CD4-positive, CD25-positive, alpha-beta regulatory T cell (primary cell): ENCODE measurements around the gene TMEM179. TPM values are rescaled to one million over a fixed set of nuclear protein-coding genes. Genes with fewer than 3 reads are reported as not detected.
A peak's percentile ranks its signal among the peaks of the same experiment; 100 is the strongest.
"Not testable (repeated sequence)": the region's sequence is repeated elsewhere in the genome, so short reads cannot be mapped to it uniquely, and the experiment has no call there.

ENCODE experiments used
- ATAC-seq, 2 donors: fragments of 150-1000 bp; cut with Tn5 transposase; one replicate each; pipeline ENCODE4 v1.10.0; 2021; ENCODE audit warnings: low read depth in 2 of 2, moderate number of reproducible peaks in 2 of 2, moderate library complexity in 1 of 2
- DNase-seq, 3 donors: peaks; one replicate each; pipeline versions ENCODE4 v3.0.0 to v3.0.0-alpha.2; 2012 to 2022; ENCODE audit warnings: mixed read lengths in 1 of 3
- H3K27ac ChIP-seq: one replicate; pipeline ENCODE4 v1.7.0; 2013; ENCODE audit warnings: mild to moderate bottlenecking, low read length; ENCODE audit not compliant: insufficient read depth, poor library complexity, severe bottlenecking
- H3K27me3 ChIP-seq: one replicate; pipeline ENCODE4 v1.7.0; 2013; ENCODE audit warnings: low read length; ENCODE audit not compliant: control insufficient read depth, insufficient read depth
- H3K36me3 ChIP-seq: one replicate; pipeline ENCODE4 v1.7.0; 2013; ENCODE audit warnings: mild to moderate bottlenecking, low read length, moderate library complexity; ENCODE audit not compliant: control insufficient read depth, insufficient read depth
- H3K4me1 ChIP-seq: 2 replicates; pipeline ENCODE4 v1.7.0; 2013; ENCODE audit warnings: mild to moderate bottlenecking, low read length; ENCODE audit not compliant: insufficient read depth, control insufficient read depth, poor library complexity, severe bottlenecking
- H3K4me3 ChIP-seq: one replicate; pipeline ENCODE4 v1.7.0; 2013; ENCODE audit warnings: low read depth, mild to moderate bottlenecking, low read length, moderate library complexity
- H3K9me3 ChIP-seq, 2 experiments: 1 replicate in 1 of 2; 2 replicates in 1 of 2; pipeline ENCODE4 v1.7.0; 2013; ENCODE audit warnings: low read length in 2 of 2, mild to moderate bottlenecking in 1 of 2, moderate library complexity in 1 of 2; ENCODE audit not compliant: control insufficient read depth in 2 of 2
- H3K27ac Mint-ChIP-seq, 3 donors: one replicate each; pipeline ENCODE4 v1.8.0; 2020 to 2022; ENCODE audit warnings: mild to moderate bottlenecking in 3 of 3, mixed read lengths in 3 of 3, moderate library complexity in 2 of 3
- H3K27me3 Mint-ChIP-seq: one replicate; pipeline ENCODE4 v1.8.0; 2022; ENCODE audit warnings: mild to moderate bottlenecking, mixed read lengths
- H3K36me3 Mint-ChIP-seq: one replicate; pipeline ENCODE4 v1.8.0; 2020; ENCODE audit warnings: mixed read lengths
- H3K4me1 Mint-ChIP-seq, 4 donors: one replicate each; pipeline ENCODE4 v1.8.0; 2020 to 2022; ENCODE audit warnings: mixed read lengths in 4 of 4, mild to moderate bottlenecking in 1 of 4
- H3K4me3 Mint-ChIP-seq, 4 donors: one replicate each; pipeline ENCODE4 v1.8.0; 2020 to 2022; ENCODE audit warnings: mild to moderate bottlenecking in 4 of 4, mixed read lengths in 4 of 4, moderate library complexity in 3 of 4
- H3K9me3 Mint-ChIP-seq, 7 donors: one replicate each; pipeline ENCODE4 v1.8.0; 2020 to 2022; ENCODE audit warnings: mixed read lengths in 7 of 7, mild to moderate bottlenecking in 3 of 7, moderate library complexity in 2 of 7
- polyA plus RNA-seq, 4 donors: library from polyadenylated mRNA; unstranded; fragments of 300-500 nt; fragmentation: Illumina TruSeq; gene quantifications; one replicate each; pipeline ENCODE4 v1.2.3, GENCODE V29; 2021
- total RNA-seq: library from RNA; stranded (reverse); gene quantifications from one replicate; pipeline ENCODE4 v1.2.3, GENCODE V29; 2022

Gene TMEM179
- total and polyA plus RNA-seq, 5 donors from 2014 or later: not detected

- no peak overlapping the region for H3K4me3 Mint-ChIP-seq
- Histone ChIP-seq H3K4me1 (no peaks in the 10 kb centered on the region), H3K27me3 (no peaks in the 10 kb centered on the region), H3K4me3 (no peak overlapping the region), H3K36me3 (no peaks in the 10 kb centered on the region), H3K9me3 (peaks cover 3 to 4% of the 10 kb centered on the region in 2 experiments), H3K27ac (no peak overlapping the region)
- no peak for ATAC-seq
- H3K27me3 Mint-ChIP-seq: peaks cover 9% of the 10 kb centered on the region
- H3K9me3 Mint-ChIP-seq: peaks cover 0 to 5% (median 0%) of the 10 kb centered on the region in 7 donors
- H3K27ac Mint-ChIP-seq: no peak overlapping the region
- H3K4me1 Mint-ChIP-seq: no peaks in the 10 kb centered on the region
- no peaks in the 10 kb centered on the region for H3K36me3 Mint-ChIP-seq
- DNase-seq: no peak
Observed at GRCh38 chr14:104640681-104641080, 36.1 kb upstream of the TMEM179 start.

GRCh38 chr14:104639885-104640548 is 35.4 kb upstream of the TMEM179 start:
- DNase-seq (peak in 2 of 3 donors; percentile 19 to 46), ATAC-seq (peak; percentile 43 to 55)
- Mint-ChIP-seq H3K4me3 (no peak overlapping the region), H3K4me1 (no peaks in the 10 kb centered on the region), H3K36me3 (no peaks in the 10 kb centered on the region), H3K9me3 (peaks cover 0 to 4% (median 0%) of the 10 kb centered on the region in 7 donors), H3K27me3 (peaks cover 5% of the 10 kb centered on the region), H3K27ac (no peak overlapping the region)
- Histone ChIP-seq H3K27ac (no peak overlapping the region), H3K4me1 (no peaks in the 10 kb centered on the region), H3K27me3 (no peaks in the 10 kb centered on the region), H3K4me3 (no peak overlapping the region), H3K36me3 (no peaks in the 10 kb centered on the region), H3K9me3 (no peaks in the 10 kb centered on the region)

- Histone ChIP-seq H3K36me3 (no peaks in the 10 kb centered on the region), H3K4me3 (no peak overlapping the region), H3K9me3 (no peaks in the 10 kb centered on the region), H3K4me1 (no peaks in the 10 kb centered on the region), H3K27ac (no peak overlapping the region), H3K27me3 (no peaks in the 10 kb centered on the region)
- Mint-ChIP-seq H3K36me3 (no peaks in the 10 kb centered on the region), H3K4me1 (no peaks in the 10 kb centered on the region), H3K4me3 (peak overlapping the region in 1 of 4 donors; percentile 27), H3K27me3 (peaks cover 4% of the 10 kb centered on the region), H3K27ac (no peak overlapping the region), H3K9me3 (no peaks in the 10 kb centered on the region)
- no peak for ATAC-seq
- DNase-seq: no peak
Observed at GRCh38 chr14:104639471-104639870, 34.9 kb upstream of the TMEM179 start.

GRCh38 chr14:104638927-104639450 is 34.4 kb upstream of the TMEM179 start:
- Histone ChIP-seq H3K9me3 (no peaks in the 10 kb centered on the region), H3K36me3 (no peaks in the 10 kb centered on the region), H3K4me1 (no peaks in the 10 kb centered on the region), H3K27me3 (no peaks in the 10 kb centered on the region), H3K27ac (no peak overlapping the region), H3K4me3 (no peak overlapping the region)
- peaks cover 3% of the 10 kb centered on the region for H3K27me3 Mint-ChIP-seq
- H3K27ac Mint-ChIP-seq: no peak overlapping the region
- no peaks in the 10 kb centered on the region for H3K36me3 Mint-ChIP-seq
- no peak for DNase-seq
- peak overlapping the region in 1 of 4 donors; percentile 27 for H3K4me3 Mint-ChIP-seq
- no peak for ATAC-seq
- H3K4me1 Mint-ChIP-seq: no peaks in the 10 kb centered on the region
- H3K9me3 Mint-ChIP-seq: no peaks in the 10 kb centered on the region

GRCh38 chr14:104638190-104638589 is 33.6 kb upstream of the TMEM179 start:
- H3K27me3 ChIP-seq: no peaks in the 10 kb centered on the region
- ATAC-seq: no peak
- no peak overlapping the region for H3K27ac Mint-ChIP-seq
- no peaks in the 10 kb centered on the region for H3K9me3 ChIP-seq
- no peaks in the 10 kb centered on the region for H3K9me3 Mint-ChIP-seq
- H3K4me1 Mint-ChIP-seq: no peaks in the 10 kb centered on the region
- DNase-seq: no peak
- no peak overlapping the region for H3K4me3 Mint-ChIP-seq
- H3K4me1 ChIP-seq: no peaks in the 10 kb centered on the region
- H3K27ac ChIP-seq: no peak overlapping the region
- no peaks in the 10 kb centered on the region for H3K36me3 Mint-ChIP-seq
- H3K4me3 ChIP-seq: no peak overlapping the region
- no peaks in the 10 kb centered on the region for H3K27me3 Mint-ChIP-seq
- no peaks in the 10 kb centered on the region for H3K36me3 ChIP-seq

DNA sequence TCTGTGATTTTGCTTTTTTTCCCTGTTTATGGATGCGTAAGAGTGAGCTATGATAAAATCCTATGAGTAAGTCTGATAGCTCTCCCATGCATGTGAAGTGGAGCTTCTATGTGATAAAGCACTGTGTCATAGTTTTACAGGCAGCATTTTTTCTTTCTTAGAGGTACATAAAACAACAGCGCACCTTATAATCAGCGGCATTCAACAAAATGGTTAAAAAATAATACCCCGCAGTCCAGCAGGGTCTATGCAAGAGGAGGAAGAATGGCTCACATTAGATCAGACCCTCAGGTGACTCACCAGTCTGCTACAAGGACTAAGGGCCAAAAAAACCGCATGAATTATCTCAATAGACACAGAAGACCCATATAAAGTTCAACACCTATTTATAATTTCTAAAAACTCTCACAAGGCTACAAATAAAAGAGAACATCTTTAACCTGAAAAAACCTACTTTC is 33.0 kb upstream of the TMEM179 start:
- H3K36me3 ChIP-seq: no peaks in the 10 kb centered on the region
- H3K27ac ChIP-seq: no peak overlapping the region
- H3K9me3 ChIP-seq: no peaks in the 10 kb centered on the region
- Mint-ChIP-seq H3K27me3 (no peaks in the 10 kb centered on the region), H3K27ac (peak overlapping the region in 2 of 3 donors; percentile 17 to 56), H3K36me3 (no peaks in the 10 kb centered on the region), H3K4me3 (no peak overlapping the region), H3K9me3 (no peaks in the 10 kb centered on the region), H3K4me1 (no peaks in the 10 kb centered on the region)
- H3K4me1 ChIP-seq: no peaks in the 10 kb centered on the region
- H3K27me3 ChIP-seq: no peaks in the 10 kb centered on the region
- ATAC-seq: no peak
- no peak for DNase-seq
- H3K4me3 ChIP-seq: no peak overlapping the region

DNA sequence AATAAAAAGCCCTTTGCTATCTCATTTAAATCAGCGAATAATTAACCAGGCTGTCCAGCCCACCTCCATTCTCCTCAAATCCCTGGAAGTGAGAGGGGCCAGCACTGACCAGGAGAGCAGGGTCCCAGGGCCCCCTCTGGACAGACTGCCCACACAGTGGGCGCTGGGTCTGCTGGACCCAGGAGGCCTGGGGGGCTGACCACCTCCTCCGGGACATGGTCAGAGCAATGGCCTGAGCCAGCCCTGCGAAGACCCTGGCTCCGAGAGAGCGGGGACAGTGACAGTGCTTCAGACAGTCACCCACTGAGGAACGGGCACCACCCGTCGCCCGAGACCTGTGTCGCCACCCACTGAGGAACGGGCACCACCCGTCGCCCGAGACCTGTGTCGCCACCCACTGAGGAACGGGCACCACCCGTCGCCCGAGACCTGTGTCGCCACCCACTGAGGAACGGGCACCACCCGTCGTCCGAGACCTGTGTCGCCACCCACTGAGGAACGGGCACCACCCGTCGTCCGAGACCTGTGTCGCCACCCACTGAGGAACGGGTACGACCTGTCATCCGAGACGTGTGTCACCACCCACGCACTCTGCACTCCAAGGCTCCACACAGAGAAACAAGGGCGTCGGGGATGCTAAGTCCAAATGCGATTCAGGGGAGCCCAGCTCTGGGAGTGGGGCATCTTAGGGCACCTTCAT is 32.4 kb upstream of the TMEM179 start:
- not testable (repeated sequence) for H3K27ac Mint-ChIP-seq, H3K4me3 ChIP-seq, H3K9me3 ChIP-seq, H3K4me3 Mint-ChIP-seq, H3K36me3 ChIP-seq, H3K36me3 Mint-ChIP-seq, ATAC-seq, H3K4me1 ChIP-seq, DNase-seq, H3K4me1 Mint-ChIP-seq, H3K27me3 ChIP-seq, H3K27me3 Mint-ChIP-seq, H3K27ac ChIP-seq, H3K9me3 Mint-ChIP-seq
